ENCODE results near the gene POLR2M. TPM values are rescaled to one million over a fixed set of nuclear protein-coding genes. Genes with fewer than 3 reads are reported as not detected.
A peak's percentile ranks its signal among the peaks of the same experiment; 100 is the strongest.

The POLR2M gene
- total RNA-seq, 1 donor from 2014 or later = 47.1 TPM

DNA sequence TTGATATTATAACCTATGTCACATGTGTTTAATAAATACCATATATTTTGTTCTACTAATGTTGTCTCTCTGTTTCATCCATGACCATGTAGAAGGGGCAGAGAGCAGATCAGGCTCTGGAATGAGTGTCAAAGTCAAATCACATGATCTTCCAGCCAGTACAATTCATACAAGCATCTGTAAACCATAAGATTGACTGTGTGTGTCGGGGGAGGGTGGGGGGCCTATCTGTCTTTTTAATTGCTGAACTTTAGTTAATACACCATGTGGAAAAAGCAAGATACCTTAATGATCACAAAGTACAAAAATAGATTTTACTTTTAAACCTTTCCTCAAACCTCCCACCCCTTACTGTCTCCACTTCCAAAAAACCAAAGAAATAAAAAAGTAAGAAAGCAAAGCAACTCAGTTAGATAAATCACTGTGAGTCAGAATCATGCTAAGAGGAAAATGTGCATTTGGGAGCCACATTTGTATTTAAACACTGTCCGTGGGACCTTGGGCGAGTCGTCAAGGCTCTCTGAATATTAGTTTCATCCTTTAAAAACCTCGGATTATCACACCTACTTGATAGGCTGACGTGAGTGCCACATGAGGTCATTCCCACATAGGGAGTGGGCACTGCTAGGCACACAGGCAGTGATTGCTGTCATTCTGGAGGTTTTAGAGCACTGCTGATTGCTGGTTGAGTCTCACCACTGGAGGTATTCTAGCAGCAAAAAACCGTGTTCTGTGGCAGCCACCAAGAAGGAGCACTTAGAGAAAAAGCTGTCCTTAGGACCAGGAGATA, 21.0 kb upstream of the POLR2M start:
- ATAC-seq (ENCODE audit: poor library complexity) = peak; percentile 21
- intact Hi-C loops (cut with DNase I) = no loop called here
- no peak for DNase-seq

DNA sequence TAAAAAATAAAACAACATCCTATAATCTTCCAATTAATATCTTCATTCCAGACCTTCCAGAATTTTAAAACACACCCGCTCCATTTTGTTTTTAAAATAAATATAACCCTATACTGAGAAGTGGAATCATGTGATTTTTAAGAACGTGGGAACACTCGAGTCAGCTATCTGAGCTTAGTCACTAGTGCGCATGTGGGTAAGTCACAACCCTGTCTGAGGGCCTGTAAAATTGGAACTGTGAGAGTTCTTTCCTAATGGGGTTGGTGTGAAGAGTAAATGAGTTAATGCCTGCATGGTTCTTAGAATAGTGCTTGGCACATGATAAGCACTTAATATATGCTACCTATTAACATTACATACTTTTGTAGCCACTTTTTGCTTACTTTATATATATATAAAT, 19.9 kb upstream of the POLR2M start:
- DNase-seq = no peak
- ATAC-seq (ENCODE audit: poor library complexity) = peak; percentile 64
- intact Hi-C loops (cut with DNase I) = no loop called here

DNA sequence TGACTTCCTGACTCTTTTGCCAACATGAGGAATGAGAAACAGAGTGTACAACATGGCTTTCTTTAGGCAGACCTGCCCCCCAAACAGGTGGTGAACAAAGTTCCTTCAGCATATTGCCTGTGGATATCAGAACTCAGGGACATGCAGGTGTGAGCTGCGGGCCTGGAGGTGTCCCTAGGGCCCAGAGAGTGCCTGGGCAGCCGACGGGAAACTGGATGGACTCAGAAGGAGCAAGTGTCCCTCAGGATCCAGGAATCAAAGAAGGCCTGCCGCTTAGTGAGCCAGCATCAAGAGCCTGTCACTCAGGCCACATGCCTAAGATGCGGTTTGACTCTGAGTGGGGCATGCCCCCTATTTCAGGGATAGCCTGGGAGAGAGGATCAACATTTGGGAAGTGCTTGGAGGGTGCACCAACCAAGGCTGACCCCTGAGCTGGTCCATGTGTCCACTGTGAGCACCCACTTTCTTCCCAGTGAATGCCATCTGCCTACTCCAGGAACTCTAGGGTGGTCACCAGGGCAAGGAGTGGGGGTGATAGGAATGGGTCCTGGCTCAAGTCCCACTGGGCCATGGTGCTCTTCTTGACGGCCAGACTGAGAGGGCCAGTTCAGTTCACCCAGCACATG, 16.1 kb upstream of the POLR2M start:
- intact Hi-C loops (cut with DNase I) = no loop called here
- ATAC-seq (ENCODE audit: poor library complexity) (peak; percentile 24), DNase-seq (no peak)

DNA sequence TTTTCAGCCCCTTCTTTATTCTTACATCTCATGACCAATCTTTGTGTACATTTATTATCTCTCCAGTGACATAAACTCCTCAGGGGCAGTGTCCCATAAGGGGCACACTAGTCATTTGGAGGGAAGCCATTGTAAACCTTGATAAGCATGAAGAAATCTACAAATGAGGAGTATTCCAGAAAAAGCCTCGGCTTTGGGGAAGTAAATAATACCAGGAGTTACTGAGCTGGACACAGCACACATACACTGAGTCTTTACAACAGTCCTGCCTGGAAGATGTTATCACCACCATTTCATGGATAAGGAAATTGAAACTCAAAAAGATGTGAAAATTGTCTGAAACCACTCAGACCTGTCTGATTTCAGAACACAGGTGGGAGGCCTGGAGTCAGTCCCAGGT, 15.4 kb upstream of the POLR2M start:
- ATAC-seq (ENCODE audit: poor library complexity) = peak; percentile 28
- intact Hi-C loops (cut with DNase I) = no loop called here

GRCh38 chr15:57692709-57693108, 13.8 kb upstream of the POLR2M start:
- intact Hi-C loops (cut with DNase I) = no loop called here
- no peak for DNase-seq
- peak; percentile 30 for ATAC-seq (ENCODE audit: poor library complexity)

More for the DNA sequence above, 15.4 kb upstream of the POLR2M start:
- no peak for DNase-seq

- intact Hi-C loops (cut with DNase I) = no loop called here
- ATAC-seq (ENCODE audit: poor library complexity) = no peak
- no peak for DNase-seq
Measured at GRCh38 chr15:57694279-57694678, 12.2 kb upstream of the POLR2M start.

GRCh38 chr15:57696146-57696545, 10.4 kb upstream of the POLR2M start:
- intact Hi-C loops (cut with DNase I) = no loop called here
- DNase-seq (no peak), ATAC-seq (ENCODE audit: poor library complexity) (no peak)

DNA sequence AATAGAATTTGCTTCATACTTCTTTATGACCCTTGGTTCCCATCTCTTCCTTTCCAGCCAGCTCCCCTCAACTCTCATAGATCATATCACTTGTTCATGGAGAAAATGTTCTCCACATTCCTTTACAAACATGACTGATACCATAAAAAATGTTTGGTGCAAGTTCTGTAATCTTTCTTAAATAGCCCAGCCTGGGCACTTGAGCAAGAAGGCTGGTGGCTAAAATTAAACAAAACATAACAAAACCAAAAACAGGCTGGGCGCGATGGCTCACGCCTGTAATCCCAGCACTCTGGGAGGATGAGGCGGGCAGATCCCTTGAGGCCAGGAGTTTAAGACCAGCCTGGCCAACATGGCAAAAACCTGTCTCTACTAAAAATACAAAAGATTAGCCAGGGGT, 8.9 kb upstream of the POLR2M start:
- intact Hi-C loops (cut with DNase I) = no loop called here
- DNase-seq (no peak), ATAC-seq (ENCODE audit: poor library complexity) (no peak)

DNA sequence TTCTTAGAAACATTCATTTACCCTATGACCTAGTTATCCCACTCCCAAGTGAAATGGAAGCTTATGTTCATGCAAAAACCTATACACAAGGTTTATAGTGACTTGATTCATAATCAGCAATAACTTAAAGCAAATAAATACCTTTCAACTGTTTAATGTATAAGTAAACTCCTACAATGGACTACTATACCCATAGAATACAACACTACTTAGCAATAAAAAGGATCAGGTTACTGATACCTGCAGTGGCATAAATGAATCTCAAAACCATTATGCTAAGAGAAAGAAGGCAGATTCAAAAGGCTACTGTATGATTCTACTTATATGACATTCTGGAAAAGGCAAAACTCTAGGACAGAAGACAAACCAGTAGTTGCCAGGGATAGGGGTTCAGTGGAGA, 8.3 kb upstream of the POLR2M start:
- intact Hi-C loops (cut with DNase I) = no loop called here
- DNase-seq = no peak
- ATAC-seq (ENCODE audit: poor library complexity) = no peak

DNA sequence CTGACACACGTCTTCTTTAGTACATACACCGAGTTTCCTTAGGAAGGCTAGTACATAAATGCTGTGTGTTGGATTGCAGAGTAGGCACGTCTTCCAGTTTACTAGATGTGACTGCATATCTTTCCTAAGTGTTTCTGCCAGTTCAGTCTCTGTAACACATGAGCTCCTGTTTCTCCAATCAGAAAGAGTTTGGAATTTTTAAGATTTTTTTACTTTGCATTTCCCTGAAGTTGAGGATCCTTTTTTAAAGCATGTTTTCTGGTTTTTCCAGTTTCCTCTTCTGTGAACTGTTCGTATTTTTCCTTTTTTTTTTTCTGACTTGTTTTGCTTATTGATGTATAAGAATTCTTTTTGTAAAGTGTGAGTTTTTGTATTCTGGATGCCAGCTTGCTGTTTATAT, 7.5 kb upstream of the POLR2M start:
- intact Hi-C loops (cut with DNase I) = no loop called here
- DNase-seq (no peak), ATAC-seq (ENCODE audit: poor library complexity) (no peak)

- intact Hi-C loops (cut with DNase I) = no loop called here
- ATAC-seq (ENCODE audit: poor library complexity) = no peak
- no peak for DNase-seq
Measured at GRCh38 chr15:57703387-57703786, 3.1 kb upstream of the POLR2M start.

DNA sequence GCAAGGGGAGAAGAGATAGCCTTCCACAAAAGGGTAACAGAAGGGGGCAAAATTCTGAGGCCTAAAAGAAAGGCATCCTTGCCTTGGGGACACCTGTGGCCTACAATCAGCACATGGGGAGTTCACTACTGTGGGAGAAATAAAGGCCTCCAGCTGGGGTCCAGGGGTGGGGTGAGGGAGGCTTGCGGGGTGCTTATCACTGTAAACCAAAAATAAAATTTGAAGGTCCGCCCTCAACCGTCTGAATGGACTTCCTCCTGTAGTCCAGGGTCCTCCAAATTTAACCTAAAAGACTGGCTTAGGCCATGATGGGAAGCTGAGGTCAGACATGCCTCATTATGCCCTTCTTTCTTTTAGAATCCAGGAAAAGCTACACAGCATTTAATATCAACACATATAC, 2.1 kb upstream of the POLR2M start:
- intact Hi-C loops (cut with DNase I) = no loop called here
- DNase-seq (no peak), ATAC-seq (ENCODE audit: poor library complexity) (no peak)

DNA sequence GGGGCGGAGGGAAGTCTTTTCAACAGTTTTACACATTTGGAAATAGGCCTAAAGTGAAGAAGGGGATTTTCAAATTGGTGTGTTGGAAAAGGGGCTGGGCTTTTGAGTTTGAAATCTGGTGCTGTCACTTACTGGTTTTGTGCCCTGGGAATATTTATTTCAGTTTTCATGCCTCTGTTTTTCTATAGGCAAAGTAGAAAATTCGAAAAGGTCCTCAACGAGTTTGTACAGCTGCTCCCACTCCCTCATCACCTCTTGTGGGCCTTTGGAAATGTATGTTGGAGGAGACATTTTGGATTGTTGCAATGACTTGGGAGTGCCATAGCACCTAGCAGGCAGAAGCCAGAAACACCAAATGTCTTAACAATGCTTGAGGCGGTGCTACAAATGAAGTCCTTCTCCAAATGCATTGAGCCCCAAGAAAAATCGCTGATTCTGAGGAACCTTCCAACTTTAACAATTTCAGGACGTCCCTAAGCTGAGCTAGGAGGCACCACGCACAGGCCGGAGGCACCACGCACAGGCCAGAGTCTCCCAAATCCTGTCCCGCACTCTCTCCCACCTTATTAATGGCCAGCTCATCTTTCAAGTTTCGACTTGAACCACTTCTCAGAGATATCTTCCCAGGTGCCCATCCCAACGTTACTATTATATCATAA, 639 bp upstream of the POLR2M start:
- peak; percentile 5 for ATAC-seq (ENCODE audit: poor library complexity)
- intact Hi-C loops (cut with DNase I) = no loop called here
- DNase-seq = no peak

- DNase-seq (no peak), ATAC-seq (ENCODE audit: poor library complexity) (peak; percentile 13)
- intact Hi-C loops (cut with DNase I) = no loop called here
Measured at GRCh38 chr15:57708047-57708446, 1.5 kb downstream of the POLR2M start.

DNA sequence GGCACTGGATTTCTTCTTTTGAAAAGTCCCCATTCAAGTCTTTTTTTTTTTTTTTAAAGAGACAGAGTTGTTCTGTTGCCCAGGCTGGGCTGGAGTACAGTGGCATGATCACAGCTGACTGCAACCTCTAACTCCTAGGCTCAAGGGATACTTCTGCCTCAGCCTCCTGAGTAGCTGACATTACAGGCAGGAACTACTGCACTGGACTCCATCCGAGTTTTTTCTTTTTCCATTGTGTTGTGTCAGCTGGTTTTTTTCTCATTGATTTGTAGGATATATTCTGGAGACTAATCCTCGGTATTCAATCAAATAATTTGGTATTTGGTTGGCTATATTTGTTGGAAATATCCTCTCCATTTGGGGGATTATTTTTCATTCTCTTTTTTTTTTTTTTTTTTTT, 11.8 kb downstream of the POLR2M start:
- DNase-seq (no peak), ATAC-seq (ENCODE audit: poor library complexity) (no peak)
- intact Hi-C loops (cut with DNase I) = no loop called here

DNA sequence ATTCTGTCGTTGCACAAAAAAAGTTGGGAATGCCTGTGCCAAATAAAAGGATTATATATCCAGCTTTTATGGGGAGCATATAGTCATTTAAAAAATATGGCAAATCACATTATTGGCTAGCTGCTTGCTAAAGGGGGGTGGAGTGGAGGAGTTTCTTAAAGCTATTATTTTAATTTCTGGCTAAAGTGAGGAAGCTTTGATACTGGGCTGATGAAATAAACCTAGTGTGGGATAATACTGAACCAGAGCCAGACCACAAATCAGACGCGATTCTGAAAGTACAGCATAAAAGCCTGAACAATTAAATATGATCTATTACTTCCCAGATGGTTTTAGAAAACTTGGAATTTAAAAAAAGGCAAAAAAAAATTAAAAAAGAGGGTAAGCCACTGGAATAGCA, 14.4 kb downstream of the POLR2M start:
- intact Hi-C loops (cut with DNase I) = no loop called here
- ATAC-seq (ENCODE audit: poor library complexity) (no peak), DNase-seq (no peak)

DNA sequence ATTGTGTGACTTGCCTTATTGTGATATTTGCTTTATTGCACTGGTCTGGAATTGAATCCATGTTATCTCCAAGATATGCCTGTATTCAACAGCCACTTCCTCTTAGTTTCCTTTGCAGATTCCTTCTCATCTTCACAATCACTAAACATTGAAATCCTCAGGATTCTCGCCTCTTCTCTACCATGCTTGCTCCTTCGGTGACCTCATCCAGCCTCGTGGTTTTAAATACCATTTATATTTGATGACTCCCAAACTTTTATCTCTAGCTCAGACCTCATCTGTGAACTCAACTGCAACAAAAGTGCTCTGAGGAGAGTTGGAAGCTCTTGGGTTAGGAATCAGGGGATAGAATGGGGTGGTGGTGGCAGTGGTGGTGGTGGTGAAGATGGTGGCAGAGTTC, 19.9 kb downstream of the POLR2M start:
- intact Hi-C loops (cut with DNase I) = no loop called here
- no peak for DNase-seq
- ATAC-seq (ENCODE audit: poor library complexity) = no peak

DNA sequence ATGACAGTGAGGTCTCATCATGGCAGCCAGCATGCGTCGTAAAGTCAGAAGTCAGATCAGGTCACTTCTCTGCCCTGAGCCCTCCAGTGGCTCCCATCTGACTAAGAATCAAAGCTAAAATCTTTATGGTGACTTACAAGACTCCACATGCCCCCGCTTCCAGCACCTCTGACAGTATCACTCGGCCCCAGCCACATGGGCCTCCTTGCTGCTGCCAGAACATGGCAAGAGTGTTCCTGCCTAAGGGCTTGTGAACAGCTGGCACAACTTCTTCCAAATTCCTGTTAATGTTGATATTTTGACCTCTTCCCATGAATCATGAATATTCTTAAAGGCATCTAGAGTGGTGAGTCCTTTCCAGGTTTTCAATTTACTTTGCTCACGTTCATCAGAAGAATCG, 20.5 kb downstream of the POLR2M start:
- intact Hi-C loops (cut with DNase I) = no loop called here

GRCh38 chr15:57728436-57728835, 21.9 kb downstream of the POLR2M start:
- DNase-seq = no peak
- no peak for ATAC-seq (ENCODE audit: poor library complexity)
- intact Hi-C loops (cut with DNase I) = no loop called here

More for the DNA sequence above, 20.5 kb downstream of the POLR2M start:
- no peak for DNase-seq
- no peak for ATAC-seq (ENCODE audit: poor library complexity)

DNA sequence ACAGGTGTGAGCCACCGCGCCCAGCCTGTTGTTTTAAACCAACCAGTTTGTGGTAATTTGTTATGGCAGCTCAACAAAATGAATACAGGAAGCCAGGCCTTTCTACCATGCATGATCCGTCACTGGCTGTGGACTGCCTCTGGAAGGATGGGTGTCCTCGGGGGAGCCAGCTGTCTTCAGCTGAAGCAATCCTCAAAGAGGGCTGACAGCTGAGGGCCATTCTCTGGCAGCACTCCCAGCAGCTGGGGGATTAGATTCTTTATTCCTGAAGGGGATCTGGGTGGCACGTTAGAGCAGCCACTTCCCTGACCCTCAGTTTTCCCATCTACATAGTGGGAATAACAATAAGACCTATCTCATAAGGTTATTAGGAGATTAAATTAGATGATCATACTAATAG, 24.4 kb downstream of the POLR2M start:
- no peak for ATAC-seq (ENCODE audit: poor library complexity)
- intact Hi-C loops (cut with DNase I) = loop anchor here (5.0 kb wide), 1 partner anchor 131 kb away; no protein-coding TSS in a partner anchor

More for the DNA sequence above, 24.4 kb downstream of the POLR2M start:
- DNase-seq = no peak
